NCI-H1417 treated with DMSO at 0.1 percent for 48 hours (cell line): ENCODE results near the gene SENP6.
"Not testable (repeated sequence)": the region's sequence is repeated elsewhere in the genome, so short reads cannot be mapped to it uniquely, and the experiment has no call there.

Source experiments
- DNase-seq: peaks from one replicate; lab custom pipeline; 2025; lab: John Stamatoyannopoulos, UW

Gene SENP6

GRCh38 chr6:75656479-75656878, 54.8 kb downstream of the SENP6 start:
- DNase-seq: no peak

GRCh38 chr6:75657327-75657726, 55.6 kb downstream of the SENP6 start:
- no peak for DNase-seq

GRCh38 chr6:75666592-75666991, 64.9 kb downstream of the SENP6 start:
- no peak for DNase-seq

- DNase-seq: no peak
Measured at GRCh38 chr6:75673884-75674283, 72.2 kb downstream of the SENP6 start.

GRCh38 chr6:75676377-75676776, 74.7 kb downstream of the SENP6 start:
- DNase-seq: no peak

GRCh38 chr6:75682548-75682947, 80.9 kb downstream of the SENP6 start:
- not testable (repeated sequence) for DNase-seq

GRCh38 chr6:75683005-75683404, 81.3 kb downstream of the SENP6 start:
- DNase-seq: not testable (repeated sequence)

- DNase-seq: not testable (repeated sequence)
Measured at GRCh38 chr6:75687535-75687934, 85.9 kb downstream of the SENP6 start.

- not testable (repeated sequence) for DNase-seq
Measured at GRCh38 chr6:75687937-75688336, 86.3 kb downstream of the SENP6 start.

- no peak for DNase-seq
Measured at GRCh38 chr6:75689576-75689975, 87.9 kb downstream of the SENP6 start.

GRCh38 chr6:75691012-75691411, 89.3 kb downstream of the SENP6 start:
- no peak for DNase-seq

- no peak for DNase-seq
Measured at GRCh38 chr6:75693534-75693933, 91.9 kb downstream of the SENP6 start.

- no peak for DNase-seq
Measured at GRCh38 chr6:75694406-75694805, 92.7 kb downstream of the SENP6 start.

- not testable (repeated sequence) for DNase-seq
Measured at GRCh38 chr6:75708334-75708733, 106.7 kb downstream of the SENP6 start.

GRCh38 chr6:75711173-75711572, 109.5 kb downstream of the SENP6 start:
- no peak for DNase-seq

- DNase-seq: no peak
Measured at GRCh38 chr6:75719133-75719532, 117.5 kb downstream of the SENP6 start.

- DNase-seq: no peak
Measured at GRCh38 chr6:75723382-75723781, 121.7 kb downstream of the SENP6 start.

GRCh38 chr6:75727206-75727605, 125.5 kb downstream of the SENP6 start:
- DNase-seq: no peak

GRCh38 chr6:75731029-75731428, 129.3 kb downstream of the SENP6 start:
- not testable (repeated sequence) for DNase-seq

- DNase-seq: no peak
Measured at GRCh38 chr6:75735491-75736186, 134.0 kb downstream of the SENP6 start.

- DNase-seq: no peak
Measured at GRCh38 chr6:75743971-75744370, 142.3 kb downstream of the SENP6 start.

- DNase-seq: no peak
Measured at GRCh38 chr6:75745404-75745803, 143.7 kb downstream of the SENP6 start.

GRCh38 chr6:75746221-75746620, 144.5 kb downstream of the SENP6 start:
- DNase-seq: no peak
